ENCODE measurements around the gene DCAF17. TPM values are rescaled to one million over a fixed set of nuclear protein-coding genes. Genes with fewer than 3 reads are reported as not detected.

Gene DCAF17
- total RNA-seq, 5 donors from 2014 or later (not counting 1 experiment from before 2014, with no cell fraction given): 21.1 to 24.6 (median 23.9) TPM

- ChIA-PET POLR2A (no interaction called here), CTCF (no interaction called here)
- no peak overlapping the region for H3K4me3 ChIP-seq (ENCODE audit: control insufficient read depth in 1 of 2, extremely low read depth in 1 of 2, low read length in 1 of 2)
- H3K4me1 ChIP-seq (ENCODE audit: control insufficient read depth in 1 of 2, extremely low read depth in 1 of 2, insufficient read depth in 2 of 2, low read length in 2 of 2): peaks cover 0 to 2% of the 10 kb centered on the region in 2 experiments
- H3K36me3 ChIP-seq (ENCODE audit: control insufficient read depth in 2 of 2, extremely low read depth in 1 of 2, insufficient read depth in 1 of 2, low read length in 1 of 2): no peaks in the 10 kb centered on the region
- Mint-ChIP-seq H3K4me1 (peaks cover 26 to 43% (median 31%) of the 10 kb centered on the region in 3 donors), H3K4me3 (no peak overlapping the region), H3K36me3 (peaks cover 10% of the 10 kb centered on the region), H3K9me3 (peaks cover 3 to 15% (median 9%) of the 10 kb centered on the region in 3 donors), H3K27me3 (no peaks in the 10 kb centered on the region), H3K27ac (no peak overlapping the region)
- no peak for ATAC-seq (replicated peaks in 1 of 4)
- no peak overlapping the region for H3K27ac ChIP-seq (ENCODE audit: low read length)
- no peaks in the 10 kb centered on the region for H3K27me3 ChIP-seq (replicated peaks in 1 of 2; ENCODE audit: control insufficient read depth in 2 of 2, extremely low read depth in 1 of 2, insufficient read depth in 2 of 2, low read length in 1 of 2)
- H3K9me3 ChIP-seq: no peaks in the 10 kb centered on the region
- no CpG with 5 or more reads among the region's 4 CpGs for WGBS (ENCODE audit: insufficient coverage)
- DNase-seq: no peak
Measured at GRCh38 chr2:171402906-171403580, 31.0 kb upstream of the DCAF17 start.

- DNase-seq (no peak), ATAC-seq (replicated peaks in 1 of 4) (no peak)
- Mint-ChIP-seq H3K4me3 (no peak overlapping the region), H3K4me1 (peaks cover 13 to 36% (median 27%) of the 10 kb centered on the region in 3 donors), H3K27me3 (no peaks in the 10 kb centered on the region), H3K27ac (no peak overlapping the region), H3K36me3 (peaks cover 10% of the 10 kb centered on the region), H3K9me3 (peaks cover 3 to 12% (median 9%) of the 10 kb centered on the region in 3 donors)
- Histone ChIP-seq H3K27me3 (replicated peaks in 1 of 2; ENCODE audit: control insufficient read depth in 2 of 2, extremely low read depth in 1 of 2, insufficient read depth in 2 of 2, low read length in 1 of 2) (no peaks in the 10 kb centered on the region), H3K27ac (ENCODE audit: low read length) (no peak overlapping the region), H3K9me3 (no peaks in the 10 kb centered on the region), H3K36me3 (ENCODE audit: control insufficient read depth in 2 of 2, extremely low read depth in 1 of 2, insufficient read depth in 1 of 2, low read length in 1 of 2) (no peaks in the 10 kb centered on the region), H3K4me3 (ENCODE audit: control insufficient read depth in 1 of 2, extremely low read depth in 1 of 2, low read length in 1 of 2) (no peak overlapping the region), H3K4me1 (ENCODE audit: control insufficient read depth in 1 of 2, extremely low read depth in 1 of 2, insufficient read depth in 2 of 2, low read length in 2 of 2) (peaks cover 2% of the 10 kb centered on the region in 2 experiments)
- ChIA-PET CTCF (no interaction called here), POLR2A (no interaction called here)
- WGBS (ENCODE audit: insufficient coverage): 92% methylated on average over 5 of the region's 5 CpGs
Measured at GRCh38 chr2:171404261-171404660, 29.8 kb upstream of the DCAF17 start.

DNA sequence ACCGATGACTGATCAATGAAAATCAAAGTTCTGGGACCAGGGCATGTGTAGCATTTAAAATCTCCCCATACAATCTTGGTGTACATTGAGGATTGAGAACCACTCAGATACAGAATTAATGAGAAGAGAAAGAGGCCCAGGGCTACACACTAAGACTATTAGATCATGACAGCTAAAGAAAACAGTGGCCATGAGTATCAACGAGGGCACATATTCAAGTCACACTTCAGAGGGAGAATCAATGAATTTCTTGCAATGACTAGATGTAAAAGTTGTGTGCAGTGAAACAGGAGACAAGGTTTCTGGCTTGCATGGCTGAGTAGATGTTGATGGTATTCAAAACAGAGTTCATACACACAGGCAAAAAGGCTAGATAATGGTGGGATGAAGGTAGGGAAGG, 29.3 kb upstream of the DCAF17 start:
- Histone ChIP-seq H3K4me3 (ENCODE audit: control insufficient read depth in 1 of 2, extremely low read depth in 1 of 2, low read length in 1 of 2) (no peak overlapping the region), H3K9me3 (no peaks in the 10 kb centered on the region), H3K27ac (ENCODE audit: low read length) (no peak overlapping the region), H3K27me3 (replicated peaks in 1 of 2; ENCODE audit: control insufficient read depth in 2 of 2, extremely low read depth in 1 of 2, insufficient read depth in 2 of 2, low read length in 1 of 2) (no peaks in the 10 kb centered on the region), H3K4me1 (ENCODE audit: control insufficient read depth in 1 of 2, extremely low read depth in 1 of 2, insufficient read depth in 2 of 2, low read length in 2 of 2) (peaks cover 0 to 2% of the 10 kb centered on the region in 2 experiments), H3K36me3 (ENCODE audit: control insufficient read depth in 2 of 2, extremely low read depth in 1 of 2, insufficient read depth in 1 of 2, low read length in 1 of 2) (no peaks in the 10 kb centered on the region)
- Mint-ChIP-seq H3K9me3 (peaks cover 3 to 12% (median 9%) of the 10 kb centered on the region in 3 donors), H3K4me3 (no peak overlapping the region), H3K27ac (no peak overlapping the region), H3K4me1 (peaks cover 11 to 37% (median 26%) of the 10 kb centered on the region in 3 donors), H3K27me3 (no peaks in the 10 kb centered on the region), H3K36me3 (peaks cover 10% of the 10 kb centered on the region)
- ATAC-seq (replicated peaks in 1 of 4): no peak
- ChIA-PET CTCF (no interaction called here), POLR2A (no interaction called here)
- DNase-seq: no peak
- WGBS (ENCODE audit: insufficient coverage): no CpG with 5 or more reads among the region's 2 CpGs

- ChIA-PET POLR2A (interaction anchor here in 1 of 2 donors (1.0 kb wide), 1 partner anchor 10 kb away, joined by 3 read pairs; no protein-coding TSS in a partner anchor), CTCF (no interaction called here)
- Histone ChIP-seq H3K4me3 (ENCODE audit: control insufficient read depth in 1 of 2, extremely low read depth in 1 of 2, low read length in 1 of 2) (no peak overlapping the region), H3K9me3 (no peaks in the 10 kb centered on the region), H3K36me3 (ENCODE audit: control insufficient read depth in 2 of 2, extremely low read depth in 1 of 2, insufficient read depth in 1 of 2, low read length in 1 of 2) (no peaks in the 10 kb centered on the region), H3K4me1 (ENCODE audit: control insufficient read depth in 1 of 2, extremely low read depth in 1 of 2, insufficient read depth in 2 of 2, low read length in 2 of 2) (peaks cover 0 to 2% of the 10 kb centered on the region in 2 experiments), H3K27me3 (replicated peaks in 1 of 2; ENCODE audit: control insufficient read depth in 2 of 2, extremely low read depth in 1 of 2, insufficient read depth in 2 of 2, low read length in 1 of 2) (no peaks in the 10 kb centered on the region), H3K27ac (ENCODE audit: low read length) (no peak overlapping the region)
- no peak for DNase-seq
- WGBS (ENCODE audit: insufficient coverage): no CpG with 5 or more reads among the region's 1 CpG
- Mint-ChIP-seq H3K9me3 (peaks cover 3 to 12% (median 9%) of the 10 kb centered on the region in 3 donors), H3K36me3 (peaks cover 10% of the 10 kb centered on the region), H3K4me1 (peaks cover 15 to 41% (median 32%) of the 10 kb centered on the region in 3 donors), H3K4me3 (no peak overlapping the region), H3K27me3 (no peaks in the 10 kb centered on the region), H3K27ac (peak overlapping the region in 1 of 2 donors; percentile 26)
- no peak for ATAC-seq (replicated peaks in 1 of 4)
Measured at GRCh38 chr2:171405546-171405945, 28.5 kb upstream of the DCAF17 start.

DNA sequence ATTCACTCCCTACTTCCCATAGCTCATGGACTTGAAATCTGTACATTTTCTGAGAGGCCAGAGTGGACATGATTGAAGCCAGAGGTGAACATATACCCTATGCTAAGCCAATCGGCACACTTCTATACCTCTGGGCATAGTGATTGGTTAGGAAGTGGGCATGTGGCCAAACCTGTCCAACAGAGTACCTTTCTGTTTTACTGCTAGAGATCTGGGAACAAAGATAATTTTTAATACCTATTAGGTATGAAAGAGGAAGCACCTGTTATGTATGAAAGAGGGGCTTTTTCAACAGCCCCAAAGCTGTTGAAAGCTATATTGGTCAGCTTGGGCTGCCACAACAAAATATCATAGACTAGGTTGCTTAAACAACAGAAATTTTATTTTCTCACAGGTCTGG, 28.0 kb upstream of the DCAF17 start:
- Mint-ChIP-seq H3K27me3 (no peaks in the 10 kb centered on the region), H3K4me3 (no peak overlapping the region), H3K4me1 (peaks cover 20 to 44% (median 34%) of the 10 kb centered on the region in 3 donors), H3K27ac (no peak overlapping the region), H3K9me3 (peaks cover 3 to 12% (median 9%) of the 10 kb centered on the region in 3 donors), H3K36me3 (peaks cover 10% of the 10 kb centered on the region)
- no CpG with 5 or more reads among the region's 1 CpG for WGBS (ENCODE audit: insufficient coverage)
- Histone ChIP-seq H3K27me3 (replicated peaks in 1 of 2; ENCODE audit: control insufficient read depth in 2 of 2, extremely low read depth in 1 of 2, insufficient read depth in 2 of 2, low read length in 1 of 2) (no peaks in the 10 kb centered on the region), H3K4me1 (ENCODE audit: control insufficient read depth in 1 of 2, extremely low read depth in 1 of 2, insufficient read depth in 2 of 2, low read length in 2 of 2) (peaks cover 0 to 2% of the 10 kb centered on the region in 2 experiments), H3K9me3 (no peaks in the 10 kb centered on the region), H3K36me3 (ENCODE audit: control insufficient read depth in 2 of 2, extremely low read depth in 1 of 2, insufficient read depth in 1 of 2, low read length in 1 of 2) (no peaks in the 10 kb centered on the region), H3K4me3 (ENCODE audit: control insufficient read depth in 1 of 2, extremely low read depth in 1 of 2, low read length in 1 of 2) (no peak overlapping the region), H3K27ac (ENCODE audit: low read length) (no peak overlapping the region)
- ChIA-PET POLR2A (interaction anchor here in 1 of 2 donors (1.0 kb wide), 1 partner anchor 10 kb away, joined by 3 read pairs; no protein-coding TSS in a partner anchor), CTCF (no interaction called here)
- ATAC-seq (replicated peaks in 1 of 4) (no peak), DNase-seq (no peak)

DNA sequence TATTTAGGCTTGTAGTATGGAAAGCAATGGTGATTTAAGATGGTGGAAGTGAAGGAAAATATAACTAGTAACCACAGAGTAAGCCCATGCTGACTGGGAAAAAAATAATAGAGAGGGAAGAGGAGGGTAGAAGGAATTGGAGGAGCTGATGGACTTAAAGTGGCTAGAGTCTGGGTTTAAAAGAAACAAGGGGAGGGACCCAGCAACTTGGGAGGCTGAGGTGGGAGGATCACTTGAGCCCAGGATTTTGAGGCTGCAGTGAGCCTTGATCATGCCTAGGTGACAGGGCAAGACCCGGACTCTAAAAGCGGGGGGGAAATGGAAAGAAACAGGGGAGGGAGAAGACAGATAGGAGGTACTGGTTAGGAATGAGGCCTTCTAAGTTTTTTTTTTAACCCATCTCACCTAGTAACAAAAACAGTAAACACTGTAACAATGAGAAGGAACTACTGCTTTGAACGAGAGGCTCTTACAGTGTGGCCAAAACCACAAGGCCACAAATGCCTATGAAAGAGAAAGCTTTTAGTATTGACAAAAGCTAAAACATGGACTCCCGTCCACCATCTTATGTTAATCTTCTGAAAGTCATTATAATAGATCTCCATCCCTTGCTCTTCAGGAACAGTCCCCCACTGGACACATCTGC, 26.9 kb upstream of the DCAF17 start:
- WGBS (ENCODE audit: insufficient coverage): no CpG with 5 or more reads among the region's 4 CpGs
- peak in 1 of 35 experiments; percentile 19 for DNase-seq
- no peak for ATAC-seq (replicated peaks in 1 of 4)
- H3K4me1 Mint-ChIP-seq: peaks cover 20 to 44% (median 34%) of the 10 kb centered on the region in 3 donors
- POLR2A ChIA-PET: no interaction called here
- H3K36me3 ChIP-seq (ENCODE audit: control insufficient read depth in 2 of 2, extremely low read depth in 1 of 2, insufficient read depth in 1 of 2, low read length in 1 of 2): no peaks in the 10 kb centered on the region
- H3K27ac ChIP-seq (ENCODE audit: low read length): no peak overlapping the region
- no peak overlapping the region for H3K4me3 ChIP-seq (ENCODE audit: control insufficient read depth in 1 of 2, extremely low read depth in 1 of 2, low read length in 1 of 2)
- no peaks in the 10 kb centered on the region for H3K27me3 ChIP-seq (replicated peaks in 1 of 2; ENCODE audit: control insufficient read depth in 2 of 2, extremely low read depth in 1 of 2, insufficient read depth in 2 of 2, low read length in 1 of 2)
- H3K4me1 ChIP-seq (ENCODE audit: control insufficient read depth in 1 of 2, extremely low read depth in 1 of 2, insufficient read depth in 2 of 2, low read length in 2 of 2): peaks cover 0 to 2% of the 10 kb centered on the region in 2 experiments
- no peak overlapping the region for H3K4me3 Mint-ChIP-seq
- no peak overlapping the region for H3K27ac Mint-ChIP-seq
- no peaks in the 10 kb centered on the region for H3K9me3 ChIP-seq
- CTCF ChIA-PET: interaction anchor here (1.2 to 1.3 kb wide), 2 partner anchors 9 to 13 kb away, joined by 4 read pairs; no protein-coding TSS in a partner anchor
- peaks cover 8% of the 10 kb centered on the region for H3K36me3 Mint-ChIP-seq
- peaks cover 0 to 6% (median 1%) of the 10 kb centered on the region in 3 donors for H3K9me3 Mint-ChIP-seq
- no peaks in the 10 kb centered on the region for H3K27me3 Mint-ChIP-seq

Data from T-cell (primary cell).